ENCODE results near the gene B3GNT9.

The B3GNT9 gene, protein sequence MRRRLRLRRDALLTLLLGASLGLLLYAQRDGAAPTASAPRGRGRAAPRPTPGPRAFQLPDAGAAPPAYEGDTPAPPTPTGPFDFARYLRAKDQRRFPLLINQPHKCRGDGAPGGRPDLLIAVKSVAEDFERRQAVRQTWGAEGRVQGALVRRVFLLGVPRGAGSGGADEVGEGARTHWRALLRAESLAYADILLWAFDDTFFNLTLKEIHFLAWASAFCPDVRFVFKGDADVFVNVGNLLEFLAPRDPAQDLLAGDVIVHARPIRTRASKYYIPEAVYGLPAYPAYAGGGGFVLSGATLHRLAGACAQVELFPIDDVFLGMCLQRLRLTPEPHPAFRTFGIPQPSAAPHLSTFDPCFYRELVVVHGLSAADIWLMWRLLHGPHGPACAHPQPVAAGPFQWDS
- total RNA-seq, result 0.92 to 3.0 (median 1.9) reads per million in 18 experiments

GRCh38 chr16:67150833-67151396 lies at the start of gene B3GNT9:
Gene B3GNT9, minus strand, starts transcription at chr16:67150998. Its CDS starts 513 bp downstream, at chr16:67150485.
- DNase-seq, result no peak

DNA sequence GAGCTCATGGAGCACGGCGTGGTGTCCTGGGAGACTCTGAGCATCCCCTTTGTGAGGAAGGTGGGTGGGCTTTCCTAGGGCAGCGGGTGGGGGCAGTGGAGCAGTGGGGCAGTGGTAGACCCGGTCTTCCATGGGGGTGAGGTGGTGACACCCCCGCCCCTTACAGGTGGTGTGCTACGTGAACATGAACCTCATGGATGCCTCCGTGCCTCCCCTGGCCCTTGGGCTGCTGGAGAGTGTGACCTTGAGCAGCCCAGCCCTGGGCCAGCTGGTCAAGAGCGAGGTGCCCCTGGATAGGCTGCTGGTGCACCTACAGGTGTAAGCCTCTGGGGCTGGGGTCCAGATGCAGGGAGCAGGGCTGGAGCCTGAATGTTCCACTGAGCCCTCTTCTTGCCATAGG lies 49.7 kb upstream of the B3GNT9 start:
- no peak for DNase-seq

GRCh38 chr16:67199808-67200198 lies 49.0 kb upstream of the B3GNT9 start:
- DNase-seq, result no peak

DNA sequence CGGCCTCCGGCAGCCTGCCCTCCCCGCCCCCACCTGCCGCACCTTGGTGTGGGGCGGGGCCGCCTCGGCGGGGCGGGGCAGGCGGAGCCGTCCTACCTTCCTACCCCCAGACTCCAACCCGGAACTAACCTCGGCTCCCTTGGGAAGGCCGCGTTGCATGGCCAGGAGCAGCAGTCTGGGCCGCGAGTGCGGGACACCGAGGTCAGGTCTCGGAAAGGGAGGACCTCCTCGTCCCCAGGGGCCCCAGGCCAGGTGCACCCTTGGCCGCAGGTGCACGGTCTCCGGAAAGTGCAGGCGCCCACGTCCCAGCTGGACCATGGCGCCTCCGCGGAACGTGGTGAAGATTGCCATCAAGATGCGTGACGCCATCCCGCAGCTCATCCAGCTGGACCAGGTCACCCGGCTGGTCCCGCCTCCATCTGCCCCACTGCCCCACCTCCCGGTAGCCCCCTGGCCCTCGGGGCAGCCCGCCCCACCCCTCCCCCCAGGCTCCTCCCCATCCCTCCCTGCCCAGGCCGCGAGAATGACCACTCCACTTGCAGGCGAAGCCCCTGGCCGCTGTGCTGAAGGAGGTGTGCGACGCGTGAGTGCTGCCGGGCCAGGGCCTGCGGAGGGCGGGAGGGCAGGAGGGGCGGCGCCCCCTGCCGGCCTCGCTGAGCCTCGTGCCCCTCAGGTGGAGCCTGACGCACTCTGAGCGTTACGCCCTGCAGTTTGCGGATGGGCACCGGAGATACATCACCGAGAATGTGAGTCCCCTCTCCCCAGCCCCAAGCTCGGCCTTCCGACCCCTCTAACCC lies 48.4 kb upstream of the B3GNT9 start, which contains the start of gene ELMO3:
ELMO3 (plus strand) TSS at position 121 of the 797 bp plus-strand sequence; CDS start at position 317, 196 bp downstream.
- DNase-seq, result no peak

DNA sequence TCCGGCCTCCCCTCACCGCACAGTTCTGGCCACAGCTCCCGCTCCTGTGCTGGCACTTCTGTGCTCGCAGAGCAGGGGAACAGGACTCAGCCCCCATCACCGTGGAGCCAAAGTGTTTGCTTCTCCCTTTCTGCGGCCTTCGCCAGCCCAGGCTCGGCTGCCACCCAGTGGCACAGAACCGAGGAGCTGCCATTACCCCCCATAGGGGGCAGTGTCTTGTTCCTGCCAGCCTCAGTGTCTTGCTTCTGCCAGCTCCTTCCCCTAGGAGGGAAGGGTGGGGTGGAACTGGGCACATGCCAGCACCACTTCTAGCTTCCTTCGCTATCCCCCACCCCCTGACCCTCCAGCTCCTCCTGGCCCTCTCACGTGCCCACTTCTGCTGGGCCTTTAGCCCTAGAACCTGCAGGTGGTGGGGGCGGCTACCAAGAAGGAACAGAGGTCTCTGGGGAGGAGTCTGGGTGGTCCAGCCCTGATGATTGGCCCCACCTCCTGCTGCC lies 47.5 kb upstream of the B3GNT9 start:
- DNase-seq, result peak; percentile 65 to 68

- DNase-seq, result no peak
Measured at GRCh38 chr16:67197704-67198103, 46.9 kb upstream of the B3GNT9 start.

DNA sequence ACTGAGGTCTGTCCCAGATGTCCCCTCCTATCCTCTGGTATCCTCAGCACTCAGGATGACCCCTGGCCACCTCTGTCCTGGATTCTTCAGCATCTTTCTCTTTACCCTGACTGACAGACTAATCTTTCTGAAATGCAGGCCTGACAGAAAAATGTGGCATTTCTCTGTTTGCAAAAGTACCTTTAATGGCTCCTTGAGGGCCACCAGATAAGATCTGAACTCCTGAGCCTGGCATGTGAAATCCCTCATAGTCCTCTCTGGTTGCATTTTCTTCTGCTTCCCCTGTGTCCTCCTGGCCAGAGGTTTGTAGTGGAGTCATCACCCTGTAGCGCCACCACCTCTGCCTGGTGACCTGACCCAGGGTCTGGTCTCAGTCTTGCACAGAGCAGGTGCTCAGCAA lies 46.1 kb upstream of the B3GNT9 start:
- no peak for DNase-seq

DNA sequence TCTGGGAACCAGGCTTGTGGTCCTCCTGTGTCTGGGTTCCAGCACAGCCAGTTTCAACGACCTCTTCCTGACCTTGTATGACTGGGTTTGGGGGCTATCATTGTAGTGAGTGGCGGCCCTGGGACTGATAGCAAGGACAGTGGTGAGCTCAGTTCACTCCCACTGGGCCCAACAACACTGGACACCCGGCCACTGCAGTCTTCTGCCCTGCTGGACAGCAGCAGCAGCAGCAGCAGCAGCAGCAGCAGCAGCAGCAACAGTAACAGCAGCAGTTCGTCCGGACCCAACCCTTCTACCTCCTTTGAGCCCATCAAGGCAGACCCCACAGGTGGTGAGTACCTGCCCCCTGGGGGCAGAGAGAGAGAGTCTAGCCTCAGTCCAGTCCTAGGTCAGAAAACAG lies 44.9 kb upstream of the B3GNT9 start:
- DNase-seq, result no peak

- no peak for DNase-seq
Measured at GRCh38 chr16:67194260-67194659, 43.5 kb upstream of the B3GNT9 start.

- DNase-seq, result no peak
Measured at GRCh38 chr16:67193536-67193935, 42.7 kb upstream of the B3GNT9 start.

DNA sequence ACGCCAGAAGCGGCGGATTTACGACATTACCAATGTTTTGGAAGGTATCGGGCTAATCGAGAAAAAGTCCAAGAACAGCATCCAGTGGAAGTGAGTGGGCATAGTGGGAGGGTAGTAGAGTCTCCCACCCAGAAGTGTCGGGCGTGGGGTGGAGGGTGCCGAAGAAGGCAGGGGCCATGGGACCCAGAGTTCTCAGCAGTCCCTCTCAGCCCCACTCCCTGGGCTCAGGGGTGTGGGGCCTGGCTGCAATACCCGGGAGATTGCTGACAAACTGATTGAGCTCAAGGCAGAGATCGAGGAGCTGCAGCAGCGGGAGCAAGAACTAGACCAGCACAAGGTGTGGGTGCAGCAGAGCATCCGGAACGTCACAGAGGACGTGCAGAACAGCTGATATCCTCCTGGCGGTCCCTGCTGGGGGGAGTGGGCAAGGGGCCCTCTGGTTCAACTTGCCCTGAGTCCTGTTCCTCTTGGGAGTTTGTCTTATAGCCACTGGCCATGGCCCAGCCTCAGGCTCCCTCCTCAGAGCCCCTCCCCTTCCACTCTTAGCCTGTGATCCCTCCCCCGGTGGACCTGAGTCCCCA lies 42.1 kb upstream of the B3GNT9 start:
- DNase-seq, result no peak

DNA sequence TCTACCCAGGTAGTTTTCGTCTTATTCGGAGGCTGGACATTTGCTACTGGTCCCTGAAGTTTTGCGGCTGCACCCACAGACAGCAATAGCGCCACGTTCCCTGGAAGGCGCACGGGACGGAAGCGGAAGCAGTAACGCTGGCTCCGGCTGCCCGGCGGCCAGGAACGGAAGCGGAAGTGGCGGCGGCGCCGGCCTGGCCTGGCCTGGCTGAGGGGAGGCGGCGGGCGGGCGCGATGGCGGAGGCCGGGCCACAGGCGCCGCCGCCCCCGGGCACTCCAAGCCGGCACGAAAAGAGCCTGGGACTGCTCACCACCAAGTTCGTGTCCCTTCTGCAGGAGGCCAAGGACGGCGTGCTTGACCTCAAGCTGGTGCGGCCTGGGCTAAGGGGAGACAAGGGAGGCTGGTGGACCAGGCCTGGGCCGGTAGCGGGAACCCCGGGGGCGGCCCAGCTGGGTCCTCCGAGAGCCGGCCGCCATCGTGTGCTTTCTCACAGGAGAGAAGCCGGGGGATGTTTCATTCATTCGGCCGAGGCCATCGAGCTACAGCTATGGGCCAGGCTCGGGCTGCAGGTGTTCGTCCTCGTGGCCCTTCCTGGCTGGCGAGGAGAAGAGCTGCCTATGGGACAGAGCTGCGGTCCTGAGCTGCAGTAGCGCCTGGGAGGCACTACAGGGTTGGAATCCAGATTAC lies 41.3 kb upstream of the B3GNT9 start, which contains the start of gene E2F4:
E2F4 (plus strand) TSS at position 161 of the 687 bp plus-strand sequence; CDS start at position 234, 73 bp downstream.
- DNase-seq, result peak; percentile 93 to 96

- no peak for DNase-seq
Measured at GRCh38 chr16:67191411-67191994, 40.7 kb upstream of the B3GNT9 start.

GRCh38 chr16:67190448-67191399 lies 39.9 kb upstream of the B3GNT9 start:
- no peak for DNase-seq

DNA sequence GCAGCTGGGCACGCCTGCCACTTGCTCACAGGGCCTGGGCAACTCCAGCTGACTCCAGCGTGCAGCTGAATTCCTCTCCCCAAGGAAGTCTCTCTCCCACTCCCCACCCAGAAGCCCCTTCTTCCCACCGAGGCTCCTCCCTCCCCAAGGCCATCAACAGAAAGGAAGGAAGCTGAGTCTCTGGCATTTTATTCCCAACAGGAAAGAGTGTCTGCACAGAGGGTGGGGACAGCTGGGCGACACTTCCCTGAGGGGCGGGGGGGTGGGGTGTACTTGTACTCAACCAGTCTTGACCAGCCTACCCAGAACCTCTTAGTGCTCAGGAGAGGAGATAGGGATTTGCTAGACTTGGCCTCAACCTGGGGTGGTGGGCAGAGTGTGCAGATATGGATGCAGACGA lies 39.2 kb upstream of the B3GNT9 start, which contains the start of gene EXOC3L1:
EXOC3L1 (minus strand) TSS at position 96 of the 400 bp plus-strand sequence. CDS start 460 bp downstream, outside the sequence.
- no peak for DNase-seq

- DNase-seq, result no peak
Measured at GRCh38 chr16:67188798-67189197, 38.0 kb upstream of the B3GNT9 start.

- DNase-seq, result no peak
Measured at GRCh38 chr16:67188323-67188722, 37.5 kb upstream of the B3GNT9 start.

DNA sequence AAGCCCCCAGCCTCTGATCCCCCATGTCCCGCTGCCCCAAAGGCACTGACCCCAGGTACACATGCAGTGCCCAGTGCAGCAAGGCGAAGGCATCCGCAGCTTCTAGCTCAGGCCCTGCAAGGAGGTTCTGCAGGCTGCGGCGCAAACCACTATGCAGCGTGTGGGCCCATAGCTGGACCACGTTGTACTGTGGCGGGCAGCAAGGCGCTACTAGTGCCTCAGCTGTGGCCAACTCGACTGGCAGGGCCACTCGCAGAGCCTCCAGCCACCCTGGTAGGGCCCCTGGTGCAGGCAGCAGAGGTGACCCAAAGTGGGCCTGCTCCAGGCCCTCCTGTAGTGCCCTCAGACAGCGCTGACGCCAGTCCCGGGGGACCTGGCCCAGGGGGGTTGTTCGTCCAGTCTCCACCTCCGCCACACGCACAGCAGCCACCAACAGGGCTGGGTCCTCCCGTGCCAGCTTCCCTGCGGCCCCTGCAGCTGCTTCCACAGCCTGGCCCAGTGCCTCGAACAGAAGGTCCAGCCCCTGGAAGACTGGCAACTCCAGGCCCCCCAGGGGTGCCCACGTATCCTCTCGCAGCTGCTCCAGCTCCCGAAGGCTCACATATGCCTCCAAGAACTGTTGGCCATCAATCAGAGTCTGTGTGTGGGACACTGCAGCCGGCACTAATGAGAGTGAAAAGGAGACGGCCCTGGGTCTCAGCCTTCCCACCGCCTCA lies 36.5 kb upstream of the B3GNT9 start:
- DNase-seq, result no peak

GRCh38 chr16:67186550-67186950 lies 35.8 kb upstream of the B3GNT9 start:
- DNase-seq, result no peak

Measured in inflammatory macrophage (primary cell).